ENCODE data around the gene CYP2J2.
A peak's percentile ranks its signal among the peaks of the same experiment; 100 is the strongest.
"Not testable (repeated sequence)": the region's sequence is repeated elsewhere in the genome, so short reads cannot be mapped to it uniquely, and the experiment has no call there.

Gene CYP2J2
- total RNA-seq: 0 to 0.67 (median 0.12) reads per million in 9 experiments

- Mint-ChIP-seq H3K36me3 (ENCODE audit: insufficient read depth) (no peaks in the 10 kb centered on the region), H3K4me3 (peak within 1 kb of the TSS; percentile 54 to 58), H3K27me3 (peaks cover 43 to 46% of the 10 kb centered on the region in 2 donors), H3K9me3 (no peaks in the 10 kb centered on the region), H3K27ac (no peak within 1 kb of the TSS), H3K4me1 (ENCODE audit: low read depth in 2 of 2) (peaks cover 2 to 8% of the 10 kb centered on the region in 2 donors)
- DNase-seq: peak in 1 of 3 experiments; percentile 1
- peak; percentile 56 for ATAC-seq (replicated peaks)
These were observed at the start of gene CYP2J2 for GRCh38 chr1:59926381-59927123. Gene CYP2J2 (minus strand): TSS chr1:59926773. CDS start chr1:59926746, 27 bp downstream.

GRCh38 chr1:59973719-59974118 lies 47.1 kb upstream of the CYP2J2 start:
- Mint-ChIP-seq H3K36me3 (ENCODE audit: insufficient read depth) (no peaks in the 10 kb centered on the region), H3K4me1 (ENCODE audit: low read depth in 2 of 2) (peaks cover 3 to 4% of the 10 kb centered on the region in 2 donors), H3K9me3 (no peaks in the 10 kb centered on the region), H3K27ac (no peak overlapping the region), H3K27me3 (peaks cover 43 to 68% of the 10 kb centered on the region in 2 donors), H3K4me3 (no peak overlapping the region)
- DNase-seq: no peak
- no peak for ATAC-seq (replicated peaks)

- no peak overlapping the region for H3K27ac Mint-ChIP-seq
- no peak for ATAC-seq (replicated peaks)
- peaks cover 3 to 4% of the 10 kb centered on the region in 2 donors for H3K4me1 Mint-ChIP-seq (ENCODE audit: low read depth in 2 of 2)
- DNase-seq: no peak
- no peaks in the 10 kb centered on the region for H3K9me3 Mint-ChIP-seq
- no peak overlapping the region for H3K4me3 Mint-ChIP-seq
- no peaks in the 10 kb centered on the region for H3K36me3 Mint-ChIP-seq (ENCODE audit: insufficient read depth)
- peaks cover 50 to 77% of the 10 kb centered on the region in 2 donors for H3K27me3 Mint-ChIP-seq
These were observed 45.8 kb upstream of the CYP2J2 start for GRCh38 chr1:59972216-59972927.

- H3K27ac Mint-ChIP-seq: no peak overlapping the region
- ATAC-seq (replicated peaks) (no peak), DNase-seq (peak; percentile 5 to 15 (median 12))
- H3K27me3 Mint-ChIP-seq: peaks cover 44 to 70% of the 10 kb centered on the region in 2 donors
- no peaks in the 10 kb centered on the region for H3K36me3 Mint-ChIP-seq (ENCODE audit: insufficient read depth)
- no peak overlapping the region for H3K4me3 Mint-ChIP-seq
- no peaks in the 10 kb centered on the region for H3K9me3 Mint-ChIP-seq
- peaks cover 3 to 4% of the 10 kb centered on the region in 2 donors for H3K4me1 Mint-ChIP-seq (ENCODE audit: low read depth in 2 of 2)
These were observed 44.9 kb upstream of the CYP2J2 start for GRCh38 chr1:59971464-59971911.

GRCh38 chr1:59969542-59970175 lies 43.1 kb upstream of the CYP2J2 start:
- H3K4me1 Mint-ChIP-seq (ENCODE audit: low read depth in 2 of 2); H3K36me3 Mint-ChIP-seq (ENCODE audit: insufficient read depth); ATAC-seq (replicated peaks); H3K27ac Mint-ChIP-seq; H3K9me3 Mint-ChIP-seq; H3K4me3 Mint-ChIP-seq; DNase-seq: not testable (repeated sequence)
- H3K27me3 Mint-ChIP-seq: peaks cover 31 to 52% of the 10 kb centered on the region in 2 donors

GRCh38 chr1:59968746-59969145 lies 42.2 kb upstream of the CYP2J2 start:
- ATAC-seq (replicated peaks); H3K9me3 Mint-ChIP-seq; DNase-seq; H3K27ac Mint-ChIP-seq; H3K4me1 Mint-ChIP-seq (ENCODE audit: low read depth in 2 of 2); H3K4me3 Mint-ChIP-seq; H3K36me3 Mint-ChIP-seq (ENCODE audit: insufficient read depth): not testable (repeated sequence)
- H3K27me3 Mint-ChIP-seq: peaks cover 23 to 43% of the 10 kb centered on the region in 2 donors

GRCh38 chr1:59967780-59968179 lies 41.2 kb upstream of the CYP2J2 start:
- no peak for ATAC-seq (replicated peaks)
- Mint-ChIP-seq H3K36me3 (ENCODE audit: insufficient read depth) (no peaks in the 10 kb centered on the region), H3K27ac (peak overlapping the region in 1 of 2 donors; percentile 12), H3K4me3 (no peak overlapping the region), H3K4me1 (ENCODE audit: low read depth in 2 of 2) (peaks cover 3 to 4% of the 10 kb centered on the region in 2 donors), H3K27me3 (peaks cover 18 to 33% of the 10 kb centered on the region in 2 donors), H3K9me3 (no peaks in the 10 kb centered on the region)
- DNase-seq: no peak

- Mint-ChIP-seq H3K27me3 (peaks cover 18 to 28% of the 10 kb centered on the region in 2 donors), H3K4me3 (no peak overlapping the region), H3K36me3 (ENCODE audit: insufficient read depth) (no peaks in the 10 kb centered on the region), H3K9me3 (no peaks in the 10 kb centered on the region), H3K27ac (no peak overlapping the region), H3K4me1 (ENCODE audit: low read depth in 2 of 2) (peaks cover 3 to 4% of the 10 kb centered on the region in 2 donors)
- no peak for ATAC-seq (replicated peaks)
- no peak for DNase-seq
These were observed 40.6 kb upstream of the CYP2J2 start for GRCh38 chr1:59967141-59967697.

GRCh38 chr1:59952065-59952464 lies 25.5 kb upstream of the CYP2J2 start:
- Mint-ChIP-seq H3K27ac (no peak overlapping the region), H3K36me3 (ENCODE audit: insufficient read depth) (no peaks in the 10 kb centered on the region)

GRCh38 chr1:59949648-59950047 lies 23.1 kb upstream of the CYP2J2 start:
- no peak for DNase-seq
- Mint-ChIP-seq H3K4me3 (no peak overlapping the region), H3K36me3 (ENCODE audit: insufficient read depth) (no peaks in the 10 kb centered on the region), H3K27me3 (no peaks in the 10 kb centered on the region), H3K9me3 (no peaks in the 10 kb centered on the region), H3K27ac (no peak overlapping the region), H3K4me1 (ENCODE audit: low read depth in 2 of 2) (no peaks in the 10 kb centered on the region)
- ATAC-seq (replicated peaks): no peak

More at GRCh38 chr1:59952065-59952464, 25.5 kb upstream of the CYP2J2 start:
- no peak overlapping the region for H3K4me3 Mint-ChIP-seq
- H3K4me1 Mint-ChIP-seq (ENCODE audit: low read depth in 2 of 2): no peaks in the 10 kb centered on the region
- no peaks in the 10 kb centered on the region for H3K9me3 Mint-ChIP-seq
- peaks cover 0 to 7% of the 10 kb centered on the region in 2 donors for H3K27me3 Mint-ChIP-seq
- DNase-seq: no peak
- no peak for ATAC-seq (replicated peaks)

GRCh38 chr1:59948990-59949389 lies 22.4 kb upstream of the CYP2J2 start:
- DNase-seq: no peak
- H3K4me3 Mint-ChIP-seq: no peak overlapping the region
- no peak overlapping the region for H3K27ac Mint-ChIP-seq
- H3K9me3 Mint-ChIP-seq: no peaks in the 10 kb centered on the region
- H3K27me3 Mint-ChIP-seq: no peaks in the 10 kb centered on the region
- no peaks in the 10 kb centered on the region for H3K4me1 Mint-ChIP-seq (ENCODE audit: low read depth in 2 of 2)
- ATAC-seq (replicated peaks): no peak
- no peaks in the 10 kb centered on the region for H3K36me3 Mint-ChIP-seq (ENCODE audit: insufficient read depth)

GRCh38 chr1:59947047-59947938 lies 20.7 kb upstream of the CYP2J2 start:
- no peak overlapping the region for H3K27ac Mint-ChIP-seq
- ATAC-seq (replicated peaks) (peak; percentile 63), DNase-seq (peak in 2 of 3 experiments; percentile 29 to 30)
- no peaks in the 10 kb centered on the region for H3K36me3 Mint-ChIP-seq (ENCODE audit: insufficient read depth)
- H3K27me3 Mint-ChIP-seq: peaks cover 9 to 16% of the 10 kb centered on the region in 2 donors
- H3K9me3 Mint-ChIP-seq: no peaks in the 10 kb centered on the region
- no peak overlapping the region for H3K4me3 Mint-ChIP-seq
- no peaks in the 10 kb centered on the region for H3K4me1 Mint-ChIP-seq (ENCODE audit: low read depth in 2 of 2)
